Measurements from ENCODE around the gene HDAC8.

HDAC8 gene

GRCh38 chrX:72299891-72300630 lies 272.6 kb downstream of the HDAC8 start:
- DNase-seq (ENCODE audit: low read depth) = no peak
- no peak for TF ChIP-seq CTCF (IDR thresholded peaks at IDR 0.05; ENCODE audit: insufficient read depth, low read depth, low read length, missing control alignments)
- H3K4me3 ChIP-seq (ENCODE audit: low read length) = no peak overlapping the region

- TF ChIP-seq CTCF (IDR thresholded peaks at IDR 0.05; ENCODE audit: insufficient read depth, low read depth, low read length, missing control alignments) = peak; percentile 27
- H3K4me3 ChIP-seq (ENCODE audit: low read length) = no peak overlapping the region
- peak; percentile 40 for DNase-seq (ENCODE audit: low read depth)
These were observed 274.5 kb downstream of the HDAC8 start for GRCh38 chrX:72297953-72298730.

- TF ChIP-seq CTCF (IDR thresholded peaks at IDR 0.05; ENCODE audit: insufficient read depth, low read depth, low read length, missing control alignments) = no peak
- H3K4me3 ChIP-seq (ENCODE audit: low read length) = no peak overlapping the region
- no peak for DNase-seq (ENCODE audit: low read depth)
These were observed 275.7 kb downstream of the HDAC8 start for GRCh38 chrX:72296991-72297390.

- H3K4me3 ChIP-seq (ENCODE audit: low read length) = no peak overlapping the region
- TF ChIP-seq CTCF (IDR thresholded peaks at IDR 0.05; ENCODE audit: insufficient read depth, low read depth, low read length, missing control alignments) = no peak
- no peak for DNase-seq (ENCODE audit: low read depth)
These were observed 276.9 kb downstream of the HDAC8 start for GRCh38 chrX:72295745-72296144.

GRCh38 chrX:72294497-72294896 lies 278.1 kb downstream of the HDAC8 start:
- no peak for DNase-seq (ENCODE audit: low read depth)
- no peak for TF ChIP-seq CTCF (IDR thresholded peaks at IDR 0.05; ENCODE audit: insufficient read depth, low read depth, low read length, missing control alignments)
- H3K4me3 ChIP-seq (ENCODE audit: low read length) = no peak overlapping the region

GRCh38 chrX:72282302-72282701 lies 290.3 kb downstream of the HDAC8 start:
- DNase-seq (ENCODE audit: low read depth) = no peak
- TF ChIP-seq CTCF (IDR thresholded peaks at IDR 0.05; ENCODE audit: insufficient read depth, low read depth, low read length, missing control alignments) = no peak
- no peak overlapping the region for H3K4me3 ChIP-seq (ENCODE audit: low read length)
